Natural killer cell (primary cell): ENCODE measurements around the gene CDH2. TPM values are rescaled to one million over a fixed set of nuclear protein-coding genes. Genes with fewer than 3 reads are reported as not detected.

Experiments
- ATAC-seq, 3 donors: fragments of 150-1000 bp in 2 of 3; fragments of 200-7000 bp in 1 of 3; cut with Tn5 transposase; 1 replicate in 1 of 3; 2 replicates in 2 of 3; pipeline ENCODE4 v1.10.0; 2021; ENCODE audit warnings: mild to moderate bottlenecking in 2 of 3, moderate library complexity in 2 of 3
- DNase-seq, 2 donors: peaks; one replicate each; pipeline versions ENCODE4 v3.0.0 to v3.0.0-alpha.2; 2013 to 2021; ENCODE audit warnings: mixed read lengths in 1 of 2
- H3K27ac ChIP-seq: one replicate; pipeline ENCODE4 v1.5.1; 2013; ENCODE audit warnings: mild to moderate bottlenecking, low read length
- H3K27me3 ChIP-seq: one replicate; pipeline ENCODE4 v1.6.1; 2013; ENCODE audit warnings: low read length; ENCODE audit not compliant: control insufficient read depth, insufficient read depth
- H3K36me3 ChIP-seq: one replicate; pipeline ENCODE4 v1.6.1; 2013; ENCODE audit warnings: low read length; ENCODE audit not compliant: control insufficient read depth, insufficient read depth
- H3K4me1 ChIP-seq: one replicate; pipeline ENCODE4 v1.6.1; 2013; ENCODE audit warnings: low read length; ENCODE audit not compliant: control insufficient read depth, insufficient read depth
- H3K4me3 ChIP-seq: one replicate; pipeline ENCODE4 v1.5.1; 2013; ENCODE audit warnings: low read length
- H3K9me3 ChIP-seq: one replicate; pipeline ENCODE4 v1.6.1; 2013; ENCODE audit warnings: low read length; ENCODE audit not compliant: control insufficient read depth, insufficient read depth
- H3K27ac Mint-ChIP-seq, 2 donors: one replicate each; pipeline ENCODE4 v1.8.0; 2022; ENCODE audit warnings: mild to moderate bottlenecking in 2 of 2, mixed read lengths in 2 of 2, moderate library complexity in 1 of 2
- H3K27me3 Mint-ChIP-seq, 2 donors: one replicate each; pipeline ENCODE4 v1.8.0; 2022; ENCODE audit warnings: low read depth in 2 of 2, mixed read lengths in 2 of 2
- H3K36me3 Mint-ChIP-seq: one replicate; pipeline ENCODE4 v1.8.0; 2022; ENCODE audit warnings: mixed read lengths
- H3K4me1 Mint-ChIP-seq, 2 donors: one replicate each; pipeline ENCODE4 v1.8.0; 2022; ENCODE audit warnings: mixed read lengths in 2 of 2
- H3K4me3 Mint-ChIP-seq: one replicate; pipeline ENCODE4 v1.8.0; 2022; ENCODE audit warnings: mild to moderate bottlenecking, moderate library complexity, mixed read lengths
- H3K9me3 Mint-ChIP-seq, 2 donors: one replicate each; pipeline ENCODE4 v1.8.0; 2022; ENCODE audit warnings: mixed read lengths in 2 of 2
- WGBS: methylation state at CpG from one replicate; pipeline ENCODE4 v1.1.7; 2013; ENCODE audit warnings: missing lambda C conversion rate; ENCODE audit not compliant: insufficient coverage; 5-methylcytosine and 5-hydroxymethylcytosine counted together
- intact Hi-C: fragments of 100-400 bp; cut with micrococcal nuclease; formaldehyde crosslinking; loops from one replicate; pipeline ENCODE4 v1.14.2; 2022
- total RNA-seq, 4 donors: library from RNA; stranded (reverse); fragments of 120-200 nt in 1 of 4; gene quantifications; one replicate each; pipeline versions ENCODE4 v1.2.3 to v1.2.4, GENCODE V29; 2013 to 2022
- TF ChIP-seq, protein P1 (sequence below): fragments of 200-600 bp; IDR thresholded peaks from one replicate; pipeline ENCODE4 v1.8.0; 2022; ENCODE audit warnings: antibody characterized with exemption

Gene CDH2
- total RNA-seq, 3 donors from 2014 or later (not counting 1 experiment from before 2014, with no cell fraction given), result 0.09 to 0.35 (median 0.26) TPM

DNA sequence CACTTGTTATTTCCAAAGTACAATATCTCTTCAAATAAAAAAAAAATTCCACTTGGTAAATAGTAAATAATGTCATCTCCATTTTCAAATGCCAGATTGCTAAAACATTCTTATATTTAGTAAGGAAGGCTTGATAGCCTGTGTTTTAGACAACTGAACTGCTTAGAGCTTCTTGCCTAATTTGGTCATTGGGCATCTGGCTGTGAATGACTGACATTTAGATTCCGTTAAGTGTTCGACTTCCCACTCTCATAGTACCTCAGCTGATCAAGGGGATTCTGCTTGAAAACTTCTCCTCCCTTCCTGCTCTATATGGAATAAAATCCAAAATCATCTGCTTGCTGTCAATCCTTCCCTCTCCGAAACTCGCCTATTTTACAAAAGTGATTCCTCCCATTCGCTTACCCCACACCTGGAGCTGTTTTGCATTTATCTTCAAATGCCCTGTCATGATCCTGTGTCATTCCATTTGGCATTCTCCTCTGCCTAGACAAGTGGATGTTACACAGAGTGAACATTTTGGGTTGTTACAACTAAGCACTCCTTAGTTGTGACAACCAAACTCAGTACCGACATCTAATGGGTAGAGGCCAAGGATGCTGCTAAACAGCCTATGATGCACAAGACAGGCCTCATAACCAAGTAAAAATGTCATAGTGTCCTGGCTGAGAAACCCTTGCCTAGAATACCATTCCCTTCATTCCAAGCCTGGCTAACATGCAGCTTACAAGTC is 181.0 kb downstream of the CDH2 start:
- H3K27me3 ChIP-seq, result no peaks in the 10 kb centered on the region
- Mint-ChIP-seq H3K4me1 (no peaks in the 10 kb centered on the region), H3K36me3 (no peaks in the 10 kb centered on the region), H3K27me3 (no peaks in the 10 kb centered on the region), H3K4me3 (no peak overlapping the region), H3K9me3 (peaks cover 3 to 11% of the 10 kb centered on the region in 2 donors), H3K27ac (no peak overlapping the region)
- no peak overlapping the region for H3K27ac ChIP-seq
- TF ChIP-seq, protein P1, sequence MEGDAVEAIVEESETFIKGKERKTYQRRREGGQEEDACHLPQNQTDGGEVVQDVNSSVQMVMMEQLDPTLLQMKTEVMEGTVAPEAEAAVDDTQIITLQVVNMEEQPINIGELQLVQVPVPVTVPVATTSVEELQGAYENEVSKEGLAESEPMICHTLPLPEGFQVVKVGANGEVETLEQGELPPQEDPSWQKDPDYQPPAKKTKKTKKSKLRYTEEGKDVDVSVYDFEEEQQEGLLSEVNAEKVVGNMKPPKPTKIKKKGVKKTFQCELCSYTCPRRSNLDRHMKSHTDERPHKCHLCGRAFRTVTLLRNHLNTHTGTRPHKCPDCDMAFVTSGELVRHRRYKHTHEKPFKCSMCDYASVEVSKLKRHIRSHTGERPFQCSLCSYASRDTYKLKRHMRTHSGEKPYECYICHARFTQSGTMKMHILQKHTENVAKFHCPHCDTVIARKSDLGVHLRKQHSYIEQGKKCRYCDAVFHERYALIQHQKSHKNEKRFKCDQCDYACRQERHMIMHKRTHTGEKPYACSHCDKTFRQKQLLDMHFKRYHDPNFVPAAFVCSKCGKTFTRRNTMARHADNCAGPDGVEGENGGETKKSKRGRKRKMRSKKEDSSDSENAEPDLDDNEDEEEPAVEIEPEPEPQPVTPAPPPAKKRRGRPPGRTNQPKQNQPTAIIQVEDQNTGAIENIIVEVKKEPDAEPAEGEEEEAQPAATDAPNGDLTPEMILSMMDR, result no peak
- H3K4me3 ChIP-seq, result no peak overlapping the region
- intact Hi-C loops, result no loop called here
- no peaks in the 10 kb centered on the region for H3K36me3 ChIP-seq
- H3K9me3 ChIP-seq, result no peaks in the 10 kb centered on the region
- DNase-seq (no peak), ATAC-seq (no peak)
- H3K4me1 ChIP-seq, result no peaks in the 10 kb centered on the region
- WGBS, result 92% methylated on average over 6 of the region's 6 CpGs

DNA sequence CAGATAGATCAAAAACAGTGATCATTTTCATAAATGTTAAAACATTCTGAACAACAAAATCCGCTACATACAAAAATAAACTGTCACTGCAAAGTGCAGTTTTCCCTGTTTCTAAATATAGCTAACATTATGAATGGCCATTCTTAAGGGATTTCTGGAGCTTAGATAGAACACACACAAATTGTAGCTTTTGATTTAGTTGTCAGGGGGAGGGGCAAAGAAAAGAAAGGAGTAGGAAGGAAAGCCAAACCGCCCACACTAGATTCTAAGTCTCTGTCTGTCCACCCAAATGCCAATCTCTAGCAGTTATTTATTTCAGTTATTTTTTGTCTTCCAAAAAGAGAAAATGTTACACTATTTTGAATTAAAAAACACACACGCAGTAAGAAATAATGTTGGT is 182.4 kb downstream of the CDH2 start:
- peaks cover 3 to 13% of the 10 kb centered on the region in 2 donors for H3K9me3 Mint-ChIP-seq
- no peaks in the 10 kb centered on the region for H3K4me1 Mint-ChIP-seq
- H3K36me3 Mint-ChIP-seq, result no peaks in the 10 kb centered on the region
- Histone ChIP-seq H3K9me3 (no peaks in the 10 kb centered on the region), H3K27ac (no peak overlapping the region), H3K4me1 (no peaks in the 10 kb centered on the region), H3K4me3 (no peak overlapping the region), H3K27me3 (no peaks in the 10 kb centered on the region), H3K36me3 (no peaks in the 10 kb centered on the region)
- ATAC-seq (no peak), DNase-seq (no peak)
- no peak overlapping the region for H3K27ac Mint-ChIP-seq
- H3K27me3 Mint-ChIP-seq, result no peaks in the 10 kb centered on the region
- intact Hi-C loops, result no loop called here
- 100% methylated on average over 1 of the region's 3 CpGs for WGBS
- TF ChIP-seq, protein P1, result no peak
- H3K4me3 Mint-ChIP-seq, result no peak overlapping the region

DNA sequence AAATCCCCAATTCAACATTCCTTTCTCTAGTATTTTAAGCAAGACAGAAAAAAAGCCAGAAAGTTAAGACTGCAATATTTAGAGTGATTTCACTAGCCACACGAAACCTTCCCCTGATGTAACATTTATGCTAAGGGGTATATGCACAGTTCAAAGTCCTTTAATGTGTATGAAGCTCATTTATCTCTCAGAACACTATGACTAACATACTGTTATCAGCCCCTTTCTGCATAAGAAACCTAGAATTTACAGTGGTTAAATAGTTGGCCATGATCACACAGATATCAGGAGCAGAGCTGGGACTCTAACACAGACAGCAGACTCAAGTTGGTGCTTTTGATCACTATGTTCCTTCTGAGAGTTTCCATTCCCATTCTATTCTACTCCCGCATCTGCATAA is 185.5 kb downstream of the CDH2 start:
- H3K36me3 Mint-ChIP-seq, result no peaks in the 10 kb centered on the region
- Histone ChIP-seq H3K4me3 (no peak overlapping the region), H3K27ac (no peak overlapping the region), H3K36me3 (no peaks in the 10 kb centered on the region), H3K9me3 (no peaks in the 10 kb centered on the region), H3K27me3 (no peaks in the 10 kb centered on the region), H3K4me1 (no peaks in the 10 kb centered on the region)
- H3K27me3 Mint-ChIP-seq, result no peaks in the 10 kb centered on the region
- WGBS, result 75% methylated on average over 2 of the region's 2 CpGs
- no peak overlapping the region for H3K4me3 Mint-ChIP-seq
- intact Hi-C loops, result no loop called here
- TF ChIP-seq, protein P1, result no peak
- H3K4me1 Mint-ChIP-seq, result no peaks in the 10 kb centered on the region
- peaks cover 3 to 4% of the 10 kb centered on the region in 2 donors for H3K9me3 Mint-ChIP-seq
- H3K27ac Mint-ChIP-seq, result no peak overlapping the region
- ATAC-seq, result no peak
- DNase-seq, result no peak

DNA sequence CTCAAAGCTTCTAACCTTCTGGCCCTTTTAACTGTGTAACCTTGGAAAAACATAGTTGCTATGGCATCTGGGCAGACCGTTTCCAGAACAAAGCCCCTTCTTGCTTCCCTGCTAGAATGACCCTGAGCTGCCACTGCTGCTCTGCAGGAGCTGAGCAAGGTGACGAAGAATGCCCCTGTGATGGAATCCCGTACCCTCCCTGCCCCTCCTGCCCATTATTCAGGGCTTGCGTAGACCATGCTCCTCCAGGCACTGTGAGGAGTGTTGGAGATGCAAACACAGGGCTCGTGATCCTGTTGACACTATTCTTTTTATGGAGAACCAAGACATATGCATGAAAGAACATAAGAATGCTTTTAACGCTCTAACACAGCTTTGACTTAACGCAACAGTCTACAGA is 191.1 kb downstream of the CDH2 start:
- Histone ChIP-seq H3K4me1 (no peaks in the 10 kb centered on the region), H3K36me3 (no peaks in the 10 kb centered on the region), H3K4me3 (no peak overlapping the region), H3K9me3 (no peaks in the 10 kb centered on the region), H3K27ac (no peak overlapping the region), H3K27me3 (no peaks in the 10 kb centered on the region)
- Mint-ChIP-seq H3K9me3 (peaks cover 3 to 8% of the 10 kb centered on the region in 2 donors), H3K27me3 (no peaks in the 10 kb centered on the region), H3K27ac (no peak overlapping the region), H3K36me3 (peaks cover 7% of the 10 kb centered on the region), H3K4me3 (no peak overlapping the region), H3K4me1 (no peaks in the 10 kb centered on the region)
- WGBS, result 83% methylated on average over 7 of the region's 7 CpGs
- intact Hi-C loops, result no loop called here
- no peak for DNase-seq
- TF ChIP-seq, protein P1, result no peak
- no peak for ATAC-seq
